ENCODE results near the gene CHD3. TPM values are rescaled to one million over a fixed set of nuclear protein-coding genes. Genes with fewer than 3 reads are reported as not detected.

The CHD3 gene
- total RNA-seq, 4 donors from 2014 or later = 47.0 to 77.6 (median 57.3) TPM

DNA sequence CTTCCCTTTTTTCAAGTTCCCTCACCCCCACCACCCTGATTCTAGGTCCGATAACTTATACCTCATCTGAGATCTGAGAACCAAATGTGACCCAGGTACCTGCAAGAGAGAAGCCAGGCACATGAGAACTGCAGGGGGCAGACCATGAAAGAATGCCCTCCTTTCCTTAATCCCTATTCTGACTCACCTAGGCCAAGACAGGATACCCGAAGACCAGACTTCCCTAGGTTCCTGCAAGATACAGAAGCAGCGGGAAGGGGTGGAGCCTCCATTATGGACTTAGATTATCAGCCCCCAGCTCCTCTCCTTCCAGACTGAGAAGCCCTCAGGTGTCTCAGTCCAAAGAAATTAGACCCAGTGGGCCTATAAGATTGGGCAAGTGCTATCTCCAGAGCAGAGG, 39.0 kb downstream of the CHD3 start:
- ATAC-seq (ENCODE audit: low FRiP score) (no peak), DNase-seq (ENCODE audit: low spot score) (no peak)
- TF ChIP-seq, protein P1, sequence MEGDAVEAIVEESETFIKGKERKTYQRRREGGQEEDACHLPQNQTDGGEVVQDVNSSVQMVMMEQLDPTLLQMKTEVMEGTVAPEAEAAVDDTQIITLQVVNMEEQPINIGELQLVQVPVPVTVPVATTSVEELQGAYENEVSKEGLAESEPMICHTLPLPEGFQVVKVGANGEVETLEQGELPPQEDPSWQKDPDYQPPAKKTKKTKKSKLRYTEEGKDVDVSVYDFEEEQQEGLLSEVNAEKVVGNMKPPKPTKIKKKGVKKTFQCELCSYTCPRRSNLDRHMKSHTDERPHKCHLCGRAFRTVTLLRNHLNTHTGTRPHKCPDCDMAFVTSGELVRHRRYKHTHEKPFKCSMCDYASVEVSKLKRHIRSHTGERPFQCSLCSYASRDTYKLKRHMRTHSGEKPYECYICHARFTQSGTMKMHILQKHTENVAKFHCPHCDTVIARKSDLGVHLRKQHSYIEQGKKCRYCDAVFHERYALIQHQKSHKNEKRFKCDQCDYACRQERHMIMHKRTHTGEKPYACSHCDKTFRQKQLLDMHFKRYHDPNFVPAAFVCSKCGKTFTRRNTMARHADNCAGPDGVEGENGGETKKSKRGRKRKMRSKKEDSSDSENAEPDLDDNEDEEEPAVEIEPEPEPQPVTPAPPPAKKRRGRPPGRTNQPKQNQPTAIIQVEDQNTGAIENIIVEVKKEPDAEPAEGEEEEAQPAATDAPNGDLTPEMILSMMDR (IDR thresholded peaks at IDR 0.05) = no peak

DNA sequence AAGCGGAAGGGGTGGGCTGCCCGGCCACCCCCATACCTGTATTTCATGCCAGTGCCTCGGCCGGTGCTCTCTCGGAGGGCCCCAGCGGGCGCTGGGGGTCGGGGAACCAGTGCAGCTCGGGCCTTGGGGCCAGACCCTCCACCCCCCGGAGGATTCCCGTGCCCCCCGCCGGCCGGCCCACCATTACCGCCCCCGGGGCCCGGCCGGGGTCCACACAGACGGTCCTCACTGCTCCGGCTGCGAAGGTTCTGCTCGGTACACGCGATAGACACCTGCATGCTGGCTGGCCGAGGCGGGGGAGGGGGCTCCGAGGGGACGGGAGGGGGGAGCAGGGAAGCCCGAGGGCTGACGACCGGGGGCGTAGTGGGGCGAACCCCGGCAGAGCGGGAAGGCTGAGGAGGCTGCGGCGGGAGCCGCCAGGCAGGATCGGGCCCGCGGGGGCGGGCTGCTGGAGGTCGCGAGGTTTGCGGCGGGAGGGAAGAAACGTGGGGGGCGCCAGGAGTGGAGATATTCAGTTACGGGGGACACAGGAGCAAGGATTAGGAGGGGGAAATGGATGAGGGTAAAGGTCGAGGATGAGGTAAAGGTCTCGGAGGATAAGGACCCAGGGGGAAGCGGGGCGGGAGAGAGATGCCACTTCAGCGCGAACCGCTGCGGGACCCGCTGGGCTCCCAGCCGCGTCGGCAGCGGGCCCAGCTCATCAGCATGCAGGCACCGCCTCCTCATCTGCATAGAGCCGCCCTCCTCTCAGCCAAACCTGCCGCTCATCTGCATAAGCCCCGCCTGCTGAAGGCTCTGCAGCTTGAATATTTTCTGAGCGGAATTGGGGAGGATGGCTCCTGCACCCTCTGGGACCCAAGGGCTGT, 40.8 kb downstream of the CHD3 start, which contains the start of gene KCNAB3:
Gene KCNAB3, minus strand, starts transcription at position 699 of the 866 bp plus-strand sequence. Its CDS starts 421 bp downstream, at position 278.
- DNase-seq (ENCODE audit: low spot score) (no peak), ATAC-seq (ENCODE audit: low FRiP score) (no peak)
- TF ChIP-seq, protein P1 (IDR thresholded peaks at IDR 0.05) = no peak

DNA sequence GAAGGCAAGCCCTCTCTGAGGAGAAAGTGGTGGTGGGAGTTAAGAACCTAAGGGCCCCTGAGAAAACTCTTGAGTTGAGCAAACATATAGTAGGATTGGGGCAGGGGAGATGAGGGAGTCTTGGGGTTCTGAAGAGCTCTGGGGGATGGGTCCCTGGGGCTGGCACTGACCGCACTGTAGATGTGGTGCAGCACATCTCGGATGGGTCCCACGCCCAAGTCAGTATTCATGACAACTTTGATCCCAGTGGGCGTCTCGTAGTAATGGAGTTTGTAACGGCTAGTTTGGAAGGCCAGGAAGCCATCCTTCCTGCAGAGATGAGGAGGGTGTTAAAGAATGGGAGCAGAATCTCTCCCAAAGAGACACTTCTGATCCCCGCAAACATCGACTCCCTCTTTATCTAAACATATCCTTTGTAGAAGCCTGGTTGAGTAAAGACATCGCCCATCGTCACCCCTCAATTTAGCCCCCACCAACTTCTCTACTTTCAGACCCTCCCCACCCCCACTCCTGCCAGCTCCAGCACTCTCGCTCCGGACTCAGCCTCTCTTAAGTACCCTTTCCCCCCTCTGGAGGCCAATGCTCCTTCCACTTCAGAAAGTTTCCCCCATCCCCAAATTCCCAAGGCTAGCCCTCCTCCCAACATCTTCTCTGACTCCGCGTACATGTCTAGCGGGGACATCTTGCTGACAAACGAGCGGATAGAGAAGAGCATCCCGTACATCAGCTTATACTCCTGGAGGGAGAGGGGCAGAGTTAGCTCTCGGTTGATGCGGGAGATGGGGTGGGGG, 42.4 kb downstream of the CHD3 start:
- ATAC-seq (ENCODE audit: low FRiP score) (no peak), DNase-seq (ENCODE audit: low spot score) (no peak)
- TF ChIP-seq, protein P1 (IDR thresholded peaks at IDR 0.05) = no peak

DNA sequence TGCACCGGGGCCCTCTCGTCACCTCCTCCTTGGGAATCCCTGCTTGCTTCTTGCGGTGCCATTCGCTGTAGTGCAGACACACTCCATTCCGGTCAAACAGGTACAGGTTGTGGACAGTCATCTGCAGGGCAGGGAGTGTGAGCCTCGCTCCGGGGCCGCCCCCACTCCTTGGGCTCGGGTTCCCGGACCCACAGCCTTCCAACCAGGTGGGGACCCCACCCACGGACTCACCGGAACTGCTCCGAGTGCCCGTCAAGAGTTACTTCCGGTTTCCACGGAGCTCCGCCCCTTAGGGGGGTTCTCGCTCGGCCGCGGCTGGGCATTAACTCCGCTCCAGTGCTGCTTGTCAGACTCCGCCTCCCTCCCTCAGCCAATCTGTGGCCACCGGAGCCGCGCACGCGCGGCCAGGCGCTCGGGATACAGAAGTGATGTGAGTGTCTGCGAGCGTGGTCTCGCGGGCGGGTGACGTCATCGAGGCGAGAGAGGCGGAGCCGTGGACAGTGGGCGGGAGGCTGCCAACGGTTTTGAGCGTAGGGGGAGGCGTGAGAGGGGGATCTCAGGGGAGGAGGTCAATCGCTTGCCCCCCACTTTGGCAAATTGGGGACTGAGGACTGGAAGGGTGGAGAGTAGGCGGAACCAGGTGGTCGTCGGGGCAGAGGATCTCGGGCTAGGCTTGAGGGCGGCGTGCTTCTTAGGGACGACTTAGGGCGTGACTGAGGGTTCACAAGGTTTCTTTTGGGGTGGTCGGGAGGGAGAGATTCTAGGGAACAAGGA, 43.3 kb downstream of the CHD3 start, which contains the start of the genes CNTROB and TRAPPC1:
Gene CNTROB, plus strand, starts transcription at position 498 of the 774 bp plus-strand sequence. CDS start 874 bp downstream, outside the sequence.
Gene TRAPPC1, minus strand, starts transcription at position 238 of the 774 bp plus-strand sequence. Its CDS starts 117 bp downstream, at position 121.
- ATAC-seq (ENCODE audit: low FRiP score) (peak; percentile 98), DNase-seq (ENCODE audit: low spot score) (peak; percentile 98)
- TF ChIP-seq, protein P1 (IDR thresholded peaks at IDR 0.05) = no peak

DNA sequence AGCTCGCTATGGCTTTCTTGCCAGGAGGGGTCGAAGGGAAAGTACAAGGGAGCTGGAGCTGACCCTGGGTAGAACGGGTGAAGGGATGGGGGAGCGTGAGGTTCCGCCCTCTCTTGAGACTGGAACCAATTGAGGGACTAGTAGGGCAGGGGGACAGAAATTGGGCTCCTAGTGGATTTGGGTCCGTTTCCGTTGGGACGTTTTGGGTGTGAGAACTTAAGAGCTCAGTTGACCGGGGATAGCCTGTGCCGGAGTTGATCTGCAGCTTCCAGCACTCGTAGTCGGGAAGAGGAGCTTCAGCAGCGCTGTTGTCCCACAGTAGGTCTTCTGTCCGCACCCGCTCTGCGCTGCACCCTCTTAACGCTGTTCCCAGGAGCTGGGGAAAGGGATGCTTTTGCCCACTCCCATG, 43.9 kb downstream of the CHD3 start:
- TF ChIP-seq, protein P1 (IDR thresholded peaks at IDR 0.05) = no peak
- DNase-seq (ENCODE audit: low spot score) = no peak
- ATAC-seq (ENCODE audit: low FRiP score) = no peak

DNA sequence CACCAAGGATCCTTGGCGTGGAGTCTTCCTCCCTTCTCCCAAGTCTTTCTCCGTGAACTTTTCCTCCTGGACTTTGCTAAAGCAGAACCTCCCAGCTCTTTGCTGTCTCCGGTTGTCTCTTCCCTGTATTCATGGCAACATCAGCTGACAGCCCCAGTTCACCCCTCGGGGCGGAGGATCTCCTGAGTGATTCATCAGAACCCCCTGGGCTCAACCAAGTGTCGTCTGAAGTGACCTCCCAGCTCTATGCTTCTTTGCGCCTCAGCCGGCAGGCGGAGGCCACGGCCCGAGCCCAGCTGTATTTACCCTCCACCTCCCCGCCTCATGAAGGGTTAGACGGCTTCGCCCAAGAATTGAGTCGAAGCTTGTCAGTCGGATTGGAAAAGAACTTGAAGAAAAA, 44.4 kb downstream of the CHD3 start:
- TF ChIP-seq, protein P1 (IDR thresholded peaks at IDR 0.05) = no peak
- no peak for DNase-seq (ENCODE audit: low spot score)
- ATAC-seq (ENCODE audit: low FRiP score) = peak; percentile 6

Measured in omental fat pad (tissue), 4 donors.